Nephron (organoid): Measurements from ENCODE around the gene BMP4.

Source experiments
- H3K27ac Mint-ChIP-seq, 3 experiments: 2 replicates each; pipeline ENCODE4 v1.8.0; 2020; ENCODE audit warnings: mixed read lengths in 3 of 3, mild to moderate bottlenecking in 2 of 3, moderate library complexity in 1 of 3
- H3K27me3 Mint-ChIP-seq: 2 replicates; pipeline ENCODE4 v1.8.0; 2021; ENCODE audit warnings: low read depth, mild to moderate bottlenecking, moderate library complexity, mixed read lengths
- H3K36me3 Mint-ChIP-seq: 2 replicates; pipeline ENCODE4 v1.8.0; 2020; ENCODE audit warnings: low read depth, mixed read lengths
- H3K4me1 Mint-ChIP-seq: 2 replicates; pipeline ENCODE4 v1.8.0; 2020; ENCODE audit warnings: mixed read lengths
- H3K4me3 Mint-ChIP-seq, 3 experiments: 2 replicates each; pipeline ENCODE4 v1.8.0; 2020; ENCODE audit warnings: mild to moderate bottlenecking in 3 of 3, mixed read lengths in 3 of 3, moderate library complexity in 2 of 3
- H3K9me3 Mint-ChIP-seq: 2 replicates; pipeline ENCODE4 v1.8.0; 2020; ENCODE audit warnings: mixed read lengths
- CTCF ChIP-seq, 3 experiments: fragments of 200-600 bp; sonication (generic); IDR thresholded peaks; one replicate each; pipeline ENCODE4 v1.5.0; 2021; ENCODE audit warnings: antibody characterized with exemption in 3 of 3; ENCODE audit not compliant: unreplicated experiment in 3 of 3

Gene BMP4

DNA sequence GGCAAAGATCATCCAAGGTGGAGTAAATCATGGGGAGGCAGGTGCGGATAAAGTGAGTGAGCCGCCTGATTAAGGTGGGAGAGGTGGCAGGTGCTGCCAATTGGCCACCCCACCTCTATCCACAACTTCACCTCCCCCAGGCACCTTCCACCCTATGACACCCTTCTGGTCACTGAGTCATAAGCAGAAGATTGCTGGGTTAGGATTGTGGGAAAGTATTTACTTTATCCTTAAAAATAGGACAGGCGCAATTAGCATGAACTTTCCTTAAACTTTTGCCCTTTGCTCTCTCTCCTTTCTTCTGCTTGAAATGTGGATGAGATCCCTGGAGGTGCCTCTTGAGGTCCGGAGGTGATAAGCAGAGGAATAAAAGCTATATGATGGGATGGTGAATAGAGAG is 14.9 kb upstream of the BMP4 start:
- H3K4me3 Mint-ChIP-seq, result no peak overlapping the region
- H3K9me3 Mint-ChIP-seq, result no peaks in the 10 kb centered on the region
- H3K36me3 Mint-ChIP-seq, result no peaks in the 10 kb centered on the region
- no peaks in the 10 kb centered on the region for H3K4me1 Mint-ChIP-seq
- H3K27me3 Mint-ChIP-seq, result peaks cover 22% of the 10 kb centered on the region
- no peak for TF ChIP-seq CTCF (IDR thresholded peaks at IDR 0.05; ENCODE audit: unreplicated experiment in 3 of 3)
- no peak overlapping the region for H3K27ac Mint-ChIP-seq

DNA sequence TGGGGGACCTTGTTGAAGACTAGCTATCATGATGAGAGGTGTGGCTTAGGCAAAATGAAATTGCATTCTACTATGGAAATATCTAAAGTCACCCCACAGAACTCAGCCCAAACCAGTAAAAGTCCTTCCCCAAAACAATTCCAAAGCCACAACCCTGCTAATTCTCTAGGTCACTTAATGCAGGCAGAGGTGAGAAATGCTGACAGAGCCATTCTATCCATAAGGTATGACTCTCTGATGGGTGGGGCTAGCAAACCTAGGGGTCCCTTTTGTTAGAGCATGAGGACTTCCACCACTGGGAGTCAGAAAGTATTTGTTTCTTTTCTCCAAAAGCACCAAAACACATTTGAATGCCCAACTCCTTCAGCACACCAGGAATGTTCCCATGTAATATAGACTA is 12.7 kb upstream of the BMP4 start:
- Mint-ChIP-seq H3K4me1 (no peaks in the 10 kb centered on the region), H3K9me3 (no peaks in the 10 kb centered on the region), H3K27ac (no peak overlapping the region), H3K36me3 (no peaks in the 10 kb centered on the region), H3K4me3 (no peak overlapping the region), H3K27me3 (peaks cover 39% of the 10 kb centered on the region)
- TF ChIP-seq CTCF (IDR thresholded peaks at IDR 0.05; ENCODE audit: unreplicated experiment in 3 of 3), result no peak

- Mint-ChIP-seq H3K4me3 (no peak overlapping the region), H3K27ac (no peak overlapping the region), H3K4me1 (peaks cover 5% of the 10 kb centered on the region), H3K9me3 (no peaks in the 10 kb centered on the region), H3K36me3 (no peaks in the 10 kb centered on the region), H3K27me3 (peaks cover 45% of the 10 kb centered on the region)
- TF ChIP-seq CTCF (IDR thresholded peaks at IDR 0.05; ENCODE audit: unreplicated experiment in 3 of 3), result no peak
Observed at GRCh38 chr14:53968726-53969125, 12.1 kb upstream of the BMP4 start.

DNA sequence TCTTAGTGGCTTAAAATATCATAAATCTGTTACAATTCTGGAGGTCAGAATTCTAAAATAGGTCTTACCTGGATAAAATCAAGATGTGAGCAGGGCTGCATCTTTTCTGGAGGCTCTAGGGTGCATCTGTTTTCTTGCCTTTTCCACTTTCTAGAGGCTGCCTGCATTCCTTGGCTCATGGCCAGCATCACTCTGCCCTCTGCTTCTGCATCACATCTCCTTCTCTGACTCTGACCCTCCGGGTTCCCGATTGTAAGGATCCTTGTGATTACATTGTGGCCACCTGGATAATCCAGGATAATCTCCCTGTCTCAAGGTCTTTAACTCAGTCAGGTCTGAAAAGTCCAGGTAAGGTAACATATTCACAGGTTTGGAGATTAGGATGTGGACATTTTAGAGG is 11.0 kb upstream of the BMP4 start:
- Mint-ChIP-seq H3K4me1 (peaks cover 16% of the 10 kb centered on the region), H3K4me3 (no peak overlapping the region), H3K9me3 (no peaks in the 10 kb centered on the region), H3K27me3 (peaks cover 54% of the 10 kb centered on the region), H3K27ac (no peak overlapping the region), H3K36me3 (no peaks in the 10 kb centered on the region)
- no peak for TF ChIP-seq CTCF (IDR thresholded peaks at IDR 0.05; ENCODE audit: unreplicated experiment in 3 of 3)

GRCh38 chr14:53964249-53964648 is 7.6 kb upstream of the BMP4 start:
- no peaks in the 10 kb centered on the region for H3K9me3 Mint-ChIP-seq
- no peak for TF ChIP-seq CTCF (IDR thresholded peaks at IDR 0.05; ENCODE audit: unreplicated experiment in 3 of 3)
- H3K36me3 Mint-ChIP-seq, result no peaks in the 10 kb centered on the region
- peak overlapping the region; percentile 75 to 82 (median 81) for H3K4me3 Mint-ChIP-seq
- H3K27me3 Mint-ChIP-seq, result peaks cover 82% of the 10 kb centered on the region
- H3K27ac Mint-ChIP-seq, result no peak overlapping the region
- H3K4me1 Mint-ChIP-seq, result peaks cover 16% of the 10 kb centered on the region

- TF ChIP-seq CTCF (IDR thresholded peaks at IDR 0.05; ENCODE audit: unreplicated experiment in 3 of 3), result peak; percentile 48 to 57 (median 55)
- peaks cover 87% of the 10 kb centered on the region for H3K27me3 Mint-ChIP-seq
- H3K27ac Mint-ChIP-seq, result peak overlapping the region in 2 of 3 experiments; percentile 32 to 81
- H3K4me1 Mint-ChIP-seq, result peaks cover 16% of the 10 kb centered on the region
- peak overlapping the region; percentile 75 to 82 (median 81) for H3K4me3 Mint-ChIP-seq
- H3K9me3 Mint-ChIP-seq, result no peaks in the 10 kb centered on the region
- H3K36me3 Mint-ChIP-seq, result no peaks in the 10 kb centered on the region
Observed at GRCh38 chr14:53963320-53964227, 6.9 kb upstream of the BMP4 start.
